Neuronal stem cell (in vitro differentiated cells): ENCODE data around the gene NRG3.

ENCODE experiments used
- DNase-seq: peaks from one replicate; pipeline ENCODE4 v3.0.0-alpha.2; 2013; ENCODE audit warnings: low spot score
- H2AFZ ChIP-seq: one replicate; pipeline ENCODE4 v1.6.1; 2013; ENCODE audit warnings: mild to moderate bottlenecking, low read length, inconsistent platforms
- H2AK5ac ChIP-seq: 2 replicates; pipeline ENCODE4 v1.6.1; 2013; ENCODE audit warnings: low read depth, mild to moderate bottlenecking, inconsistent platforms, low read length, moderate library complexity, mixed read lengths
- H2BK120ac ChIP-seq: 2 replicates; pipeline ENCODE4 v1.6.1; 2013; ENCODE audit warnings: low read depth, mild to moderate bottlenecking, inconsistent platforms, low read length, moderate library complexity, mixed read lengths
- H2BK12ac ChIP-seq: one replicate; pipeline ENCODE4 v1.6.1; 2013; ENCODE audit warnings: low read length, inconsistent platforms
- H2BK15ac ChIP-seq: 2 replicates; pipeline ENCODE4 v1.6.1; 2013; ENCODE audit warnings: mild to moderate bottlenecking, low read length, inconsistent platforms, mixed read lengths
- H2BK5ac ChIP-seq: one replicate; pipeline ENCODE4 v1.6.1; 2013; ENCODE audit warnings: inconsistent platforms, mild to moderate bottlenecking, low read length, moderate library complexity
- H3K14ac ChIP-seq: one replicate; pipeline ENCODE4 v1.6.1; 2013; ENCODE audit warnings: low read length, inconsistent platforms
- H3K18ac ChIP-seq: 2 replicates; pipeline ENCODE4 v1.6.1; 2013; ENCODE audit warnings: low read length, inconsistent platforms
- H3K23ac ChIP-seq: 2 replicates; pipeline ENCODE4 v1.6.1; 2013; ENCODE audit warnings: low read depth, mild to moderate bottlenecking, mixed read lengths, low read length, inconsistent platforms; ENCODE audit not compliant: poor library complexity
- H3K27ac ChIP-seq: replicated peaks from 3 replicates; pipeline ENCODE4 v1.5.1; 2013; ENCODE audit warnings: low read length, inconsistent platforms
- H3K27me3 ChIP-seq, 3 experiments: 2 replicates each; pipeline ENCODE4 v1.6.1; 2013; ENCODE audit warnings: low read length in 3 of 3, mild to moderate bottlenecking in 2 of 3, inconsistent platforms in 1 of 3, low read depth in 1 of 3, mixed read lengths in 1 of 3, moderate library complexity in 1 of 3; ENCODE audit not compliant: control insufficient read depth in 3 of 3, insufficient read depth in 3 of 3
- H3K36me3 ChIP-seq, 2 donors: replicated peaks in 1 of 2; 2 replicates each; pipeline ENCODE4 v1.6.1; 2013; ENCODE audit warnings: low read length in 2 of 2; ENCODE audit not compliant: control insufficient read depth in 2 of 2, insufficient read depth in 2 of 2
- H3K4ac ChIP-seq: 2 replicates; pipeline ENCODE4 v1.6.1; 2013; ENCODE audit warnings: inconsistent platforms, mild to moderate bottlenecking, low read length, moderate library complexity
- H3K4me1 ChIP-seq, 2 donors: 1 replicate in 1 of 2; 2 replicates in 1 of 2; pipeline ENCODE4 v1.6.1; 2013; ENCODE audit warnings: low read length in 2 of 2, low read depth in 1 of 2; ENCODE audit not compliant: control insufficient read depth in 2 of 2, insufficient read depth in 1 of 2
- H3K4me2 ChIP-seq: one replicate; pipeline ENCODE4 v1.6.1; 2013; ENCODE audit warnings: mild to moderate bottlenecking, low read length, inconsistent platforms; ENCODE audit not compliant: insufficient read depth, poor library complexity, severe bottlenecking
- H3K4me3 ChIP-seq, 2 donors: 2 replicates each; pipeline ENCODE4 v1.5.1; 2013; ENCODE audit warnings: low read length in 2 of 2, mild to moderate bottlenecking in 2 of 2, inconsistent platforms in 1 of 2, moderate library complexity in 1 of 2
- H3K79me1 ChIP-seq: one replicate; pipeline ENCODE4 v1.6.1; 2013; ENCODE audit warnings: low read depth, mild to moderate bottlenecking, inconsistent platforms, low read length, moderate library complexity
- H3K9ac ChIP-seq: one replicate; pipeline ENCODE4 v1.6.1; 2013; ENCODE audit warnings: mild to moderate bottlenecking, low read depth, low read length, inconsistent platforms; ENCODE audit not compliant: poor library complexity
- H3K9me3 ChIP-seq, 2 donors: replicated peaks in 1 of 2; 2 replicates each; pipeline versions ENCODE3 to v1.6.1; 2013; ENCODE audit warnings: low read length in 2 of 2, mild to moderate bottlenecking in 2 of 2, inconsistent platforms in 1 of 2, low read depth in 1 of 2, mixed read lengths in 1 of 2, moderate library complexity in 1 of 2; ENCODE audit not compliant: control insufficient read depth in 2 of 2, insufficient read depth in 1 of 2
- H4K8ac ChIP-seq: one replicate; pipeline ENCODE4 v1.6.1; 2013; ENCODE audit warnings: low read depth, mild to moderate bottlenecking, inconsistent platforms, low read length, moderate library complexity
- H4K91ac ChIP-seq: one replicate; pipeline ENCODE4 v1.6.1; 2013; ENCODE audit warnings: low read length, low read depth, mild to moderate bottlenecking, inconsistent platforms; ENCODE audit not compliant: poor library complexity
- WGBS, 2 donors: extraction: QIAGEN DNeasy Blood & Tissue Kit; methylation state at CpG; one replicate each; pipeline ENCODE4 v1.1.7; 2013; ENCODE audit warnings: missing lambda C conversion rate in 2 of 2, mixed read lengths in 1 of 2; ENCODE audit not compliant: insufficient read length in 2 of 2, insufficient replicate concordance in 1 of 2; ENCODE audit errors: extremely low coverage in 2 of 2; 5-methylcytosine and 5-hydroxymethylcytosine counted together

Gene NRG3

GRCh38 chr10:81862596-81862995, 12.4 kb upstream of the NRG3 start:
- no peak overlapping the region for H3K4me2 ChIP-seq
- H2BK5ac ChIP-seq: no peak overlapping the region
- no peak for DNase-seq
- no peak overlapping the region for H3K9ac ChIP-seq
- no peak overlapping the region for H2BK15ac ChIP-seq
- no peaks in the 10 kb centered on the region for H3K9me3 ChIP-seq
- H3K4ac ChIP-seq: no peak overlapping the region
- H3K27me3 ChIP-seq: no peaks in the 10 kb centered on the region
- no peak overlapping the region for H2AFZ ChIP-seq
- H2BK120ac ChIP-seq: no peak overlapping the region
- H3K27ac ChIP-seq: no peak overlapping the region
- H2AK5ac ChIP-seq: no peak overlapping the region
- no peaks in the 10 kb centered on the region for H3K36me3 ChIP-seq
- peak overlapping the region; percentile 75 for H3K18ac ChIP-seq
- no CpG with 5 or more reads among the region's 19 CpGs for WGBS, 2 donors
- H3K23ac ChIP-seq: no peak overlapping the region
- no peak overlapping the region for H4K8ac ChIP-seq
- no peak overlapping the region for H2BK12ac ChIP-seq
- peaks cover 2% of the 10 kb centered on the region for H3K79me1 ChIP-seq
- H4K91ac ChIP-seq: no peak overlapping the region
- no peak overlapping the region for H3K4me3 ChIP-seq
- no peak overlapping the region for H3K14ac ChIP-seq
- H3K4me1 ChIP-seq: peaks cover 0 to 5% of the 10 kb centered on the region in 2 donors

- Histone ChIP-seq H3K18ac (no peak overlapping the region), H2AFZ (no peak overlapping the region), H4K8ac (no peak overlapping the region), H3K4me1 (peaks cover 0 to 5% of the 10 kb centered on the region in 2 donors), H2BK15ac (no peak overlapping the region), H3K27me3 (no peaks in the 10 kb centered on the region), H3K4me3 (no peak overlapping the region), H2AK5ac (no peak overlapping the region), H3K4me2 (no peak overlapping the region), H3K36me3 (no peaks in the 10 kb centered on the region), H2BK12ac (no peak overlapping the region), H3K27ac (no peak overlapping the region), H4K91ac (no peak overlapping the region), H3K14ac (no peak overlapping the region), H3K4ac (no peak overlapping the region), H2BK120ac (no peak overlapping the region), H2BK5ac (no peak overlapping the region), H3K79me1 (peaks cover 2% of the 10 kb centered on the region), H3K23ac (no peak overlapping the region), H3K9ac (no peak overlapping the region), H3K9me3 (no peaks in the 10 kb centered on the region)
- DNase-seq: no peak
Observed at GRCh38 chr10:81863771-81864170, 11.2 kb upstream of the NRG3 start.

GRCh38 chr10:81865581-81865980, 9.4 kb upstream of the NRG3 start:
- H3K9ac ChIP-seq: no peak overlapping the region
- H3K4me3 ChIP-seq: no peak overlapping the region
- peaks cover 0 to 5% of the 10 kb centered on the region in 2 donors for H3K4me1 ChIP-seq
- H2AK5ac ChIP-seq: no peak overlapping the region
- no peaks in the 10 kb centered on the region for H3K9me3 ChIP-seq
- WGBS, 2 donors: no CpG with 5 or more reads among the region's 2 CpGs
- no peak overlapping the region for H3K27ac ChIP-seq
- no peak overlapping the region for H3K18ac ChIP-seq
- H2BK120ac ChIP-seq: no peak overlapping the region
- no peak overlapping the region for H2AFZ ChIP-seq
- no peak overlapping the region for H2BK12ac ChIP-seq
- no peak overlapping the region for H3K4ac ChIP-seq
- no peak overlapping the region for H4K8ac ChIP-seq
- H2BK5ac ChIP-seq: no peak overlapping the region
- DNase-seq: no peak
- H3K14ac ChIP-seq: no peak overlapping the region
- no peaks in the 10 kb centered on the region for H3K36me3 ChIP-seq
- H3K4me2 ChIP-seq: no peak overlapping the region
- no peak overlapping the region for H3K23ac ChIP-seq
- H3K79me1 ChIP-seq: peaks cover 2% of the 10 kb centered on the region
- H4K91ac ChIP-seq: no peak overlapping the region
- no peak overlapping the region for H2BK15ac ChIP-seq
- no peaks in the 10 kb centered on the region for H3K27me3 ChIP-seq

GRCh38 chr10:81866753-81867152, 8.2 kb upstream of the NRG3 start:
- DNase-seq: no peak
- H3K9ac ChIP-seq: no peak overlapping the region
- peaks cover 2% of the 10 kb centered on the region for H3K79me1 ChIP-seq
- H3K18ac ChIP-seq: no peak overlapping the region
- no peak overlapping the region for H3K14ac ChIP-seq
- no peaks in the 10 kb centered on the region for H3K36me3 ChIP-seq
- H4K8ac ChIP-seq: no peak overlapping the region
- H3K9me3 ChIP-seq: no peaks in the 10 kb centered on the region
- no peak overlapping the region for H3K23ac ChIP-seq
- no peak overlapping the region for H2BK15ac ChIP-seq
- H2AK5ac ChIP-seq: no peak overlapping the region
- no peak overlapping the region for H2AFZ ChIP-seq
- no peak overlapping the region for H3K4me2 ChIP-seq
- no peak overlapping the region for H4K91ac ChIP-seq
- H2BK12ac ChIP-seq: no peak overlapping the region
- peaks cover 0 to 4% (median 0%) of the 10 kb centered on the region in 3 experiments for H3K27me3 ChIP-seq
- peaks cover 0 to 5% of the 10 kb centered on the region in 2 donors for H3K4me1 ChIP-seq
- no peak overlapping the region for H3K4me3 ChIP-seq
- H2BK5ac ChIP-seq: no peak overlapping the region
- no peak overlapping the region for H2BK120ac ChIP-seq
- H3K27ac ChIP-seq: no peak overlapping the region
- no peak overlapping the region for H3K4ac ChIP-seq
